Ovary (tissue), 3 donors: Measurements from ENCODE around the gene PIK3AP1.

Source experiments
- CTCF ChIP-seq, 3 donors: fragments of 450-650 bp in 2 of 3; fragments of 200-600 bp in 1 of 3; IDR thresholded peaks; one replicate each; pipeline versions ENCODE4 v1.5.1 to v1.8.0; 2016 to 2022; ENCODE audit warnings: antibody characterized with exemption in 3 of 3, mild to moderate bottlenecking in 1 of 3
- POLR2A ChIP-seq: fragments of 450-650 bp; IDR thresholded peaks from one replicate; pipeline ENCODE4 v1.6.1; 2017; ENCODE audit warnings: antibody characterized with exemption, mild to moderate bottlenecking, moderate library complexity
- donor health status: DM: no; HTN: no; CAD: no.

- TF ChIP-seq POLR2A (no peak), CTCF (IDR thresholded peaks at IDR 0.05) (no peak)
Observed at GRCh38 chr10:96588060-96588554, 132.2 kb downstream of the PIK3AP1 start.
